HG03469 (cell line): ENCODE data around the gene DGCR8.

ENCODE experiments used
- ATAC-seq: cut with Tn5 transposase; IDR thresholded peaks from one replicate; pipeline ENCODE4 v1.9.1; 2021; ENCODE audit warnings: mild to moderate bottlenecking, moderate library complexity, moderate number of reproducible peaks; ENCODE audit not compliant: unreplicated experiment

Gene DGCR8

GRCh38 chr22:20052309-20053259, 27.5 kb upstream of the DGCR8 start:
- ATAC-seq, result no peak

GRCh38 chr22:20053407-20054033, 26.5 kb upstream of the DGCR8 start:
- no peak for ATAC-seq

- no peak for ATAC-seq
Observed at GRCh38 chr22:20054034-20054427, 26.0 kb upstream of the DGCR8 start.

- no peak for ATAC-seq
Observed at GRCh38 chr22:20054485-20054884, 25.6 kb upstream of the DGCR8 start.

GRCh38 chr22:20055144-20055543, 24.9 kb upstream of the DGCR8 start:
- no peak for ATAC-seq

- ATAC-seq, result no peak
Observed at GRCh38 chr22:20055654-20056053, 24.4 kb upstream of the DGCR8 start.

GRCh38 chr22:20056161-20056560, 23.9 kb upstream of the DGCR8 start:
- no peak for ATAC-seq

GRCh38 chr22:20056696-20057386, 23.2 kb upstream of the DGCR8 start:
- ATAC-seq, result no peak

GRCh38 chr22:20057596-20058268, 22.3 kb upstream of the DGCR8 start:
- no peak for ATAC-seq

- no peak for ATAC-seq
Observed at GRCh38 chr22:20058989-20059770, 20.9 kb upstream of the DGCR8 start.

GRCh38 chr22:20060700-20061480, 19.2 kb upstream of the DGCR8 start:
- ATAC-seq, result no peak

GRCh38 chr22:20061481-20061861, 18.6 kb upstream of the DGCR8 start:
- ATAC-seq, result no peak

GRCh38 chr22:20062043-20062765, 17.8 kb upstream of the DGCR8 start:
- ATAC-seq, result no peak

- ATAC-seq, result no peak
Observed at GRCh38 chr22:20062766-20063083, 17.3 kb upstream of the DGCR8 start.

GRCh38 chr22:20063271-20064139, 16.5 kb upstream of the DGCR8 start:
- no peak for ATAC-seq

GRCh38 chr22:20064140-20064480, 15.9 kb upstream of the DGCR8 start:
- ATAC-seq, result no peak

- no peak for ATAC-seq
Observed at GRCh38 chr22:20064545-20065262, 15.3 kb upstream of the DGCR8 start.
